ENCODE measurements around the gene TDRD12.

TDRD12 gene

DNA sequence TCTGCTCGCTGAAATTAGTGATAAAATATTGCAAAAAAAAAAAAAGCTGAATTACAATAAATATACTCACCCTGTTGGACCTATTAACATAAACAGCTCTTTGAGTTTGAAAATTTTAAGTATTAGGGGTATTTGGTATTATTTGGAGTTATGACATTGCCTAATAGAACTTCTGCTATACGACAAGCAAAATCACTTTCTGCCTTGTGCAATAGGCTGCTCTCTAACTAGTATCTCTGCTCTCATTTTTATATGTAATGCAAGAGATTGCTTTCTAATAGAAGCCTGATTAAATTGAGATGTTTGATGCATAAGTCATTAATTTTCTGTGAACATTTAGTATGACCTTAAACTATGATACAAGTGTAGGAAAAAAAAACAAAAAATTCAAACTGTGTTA, 38.6 kb upstream of the TDRD12 start:
- Histone ChIP-seq H3K4me1 (ENCODE audit: control insufficient read depth in 1 of 2, insufficient read depth in 1 of 2, low read depth in 1 of 2, low read length in 1 of 2) (peaks cover 11 to 13% of the 10 kb centered on the region in 2 experiments), H3K36me3 (peaks cover 5% of the 10 kb centered on the region), H3K27ac (no peak overlapping the region), H3K27me3 (peaks cover 48% of the 10 kb centered on the region), H3K9me3 (no peaks in the 10 kb centered on the region), H3K4me3 (ENCODE audit: low read depth in 1 of 2, low read length in 1 of 2) (no peak overlapping the region)
- TF ChIP-seq, protein P1, sequence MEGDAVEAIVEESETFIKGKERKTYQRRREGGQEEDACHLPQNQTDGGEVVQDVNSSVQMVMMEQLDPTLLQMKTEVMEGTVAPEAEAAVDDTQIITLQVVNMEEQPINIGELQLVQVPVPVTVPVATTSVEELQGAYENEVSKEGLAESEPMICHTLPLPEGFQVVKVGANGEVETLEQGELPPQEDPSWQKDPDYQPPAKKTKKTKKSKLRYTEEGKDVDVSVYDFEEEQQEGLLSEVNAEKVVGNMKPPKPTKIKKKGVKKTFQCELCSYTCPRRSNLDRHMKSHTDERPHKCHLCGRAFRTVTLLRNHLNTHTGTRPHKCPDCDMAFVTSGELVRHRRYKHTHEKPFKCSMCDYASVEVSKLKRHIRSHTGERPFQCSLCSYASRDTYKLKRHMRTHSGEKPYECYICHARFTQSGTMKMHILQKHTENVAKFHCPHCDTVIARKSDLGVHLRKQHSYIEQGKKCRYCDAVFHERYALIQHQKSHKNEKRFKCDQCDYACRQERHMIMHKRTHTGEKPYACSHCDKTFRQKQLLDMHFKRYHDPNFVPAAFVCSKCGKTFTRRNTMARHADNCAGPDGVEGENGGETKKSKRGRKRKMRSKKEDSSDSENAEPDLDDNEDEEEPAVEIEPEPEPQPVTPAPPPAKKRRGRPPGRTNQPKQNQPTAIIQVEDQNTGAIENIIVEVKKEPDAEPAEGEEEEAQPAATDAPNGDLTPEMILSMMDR (IDR thresholded peaks at IDR 0.05): no peak

DNA sequence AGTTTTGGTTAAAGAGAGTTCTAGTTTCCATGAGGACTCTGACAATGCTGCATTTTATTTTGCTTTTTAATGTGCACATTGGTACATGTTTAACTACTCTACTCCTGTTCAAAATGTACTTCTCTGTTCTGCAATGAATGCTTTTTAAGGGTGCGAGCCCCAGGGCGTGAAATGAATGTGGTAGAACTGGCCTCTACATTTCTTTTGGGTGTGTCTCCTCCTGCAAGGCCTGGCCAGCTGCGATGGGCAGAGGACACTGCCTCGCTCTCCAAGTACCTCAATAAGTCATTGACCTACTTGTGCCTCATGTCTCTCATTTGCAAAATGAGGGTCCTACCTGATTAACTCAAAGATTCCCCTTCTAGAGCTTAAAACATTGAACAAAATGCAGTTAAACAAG, 37.2 kb upstream of the TDRD12 start:
- Histone ChIP-seq H3K36me3 (peaks cover 11% of the 10 kb centered on the region), H3K4me1 (ENCODE audit: control insufficient read depth in 1 of 2, insufficient read depth in 1 of 2, low read depth in 1 of 2, low read length in 1 of 2) (no peaks in the 10 kb centered on the region), H3K27me3 (peaks cover 35% of the 10 kb centered on the region), H3K9me3 (no peaks in the 10 kb centered on the region), H3K27ac (no peak overlapping the region), H3K4me3 (ENCODE audit: low read depth in 1 of 2, low read length in 1 of 2) (no peak overlapping the region)
- TF ChIP-seq, protein P1 (IDR thresholded peaks at IDR 0.05): no peak

DNA sequence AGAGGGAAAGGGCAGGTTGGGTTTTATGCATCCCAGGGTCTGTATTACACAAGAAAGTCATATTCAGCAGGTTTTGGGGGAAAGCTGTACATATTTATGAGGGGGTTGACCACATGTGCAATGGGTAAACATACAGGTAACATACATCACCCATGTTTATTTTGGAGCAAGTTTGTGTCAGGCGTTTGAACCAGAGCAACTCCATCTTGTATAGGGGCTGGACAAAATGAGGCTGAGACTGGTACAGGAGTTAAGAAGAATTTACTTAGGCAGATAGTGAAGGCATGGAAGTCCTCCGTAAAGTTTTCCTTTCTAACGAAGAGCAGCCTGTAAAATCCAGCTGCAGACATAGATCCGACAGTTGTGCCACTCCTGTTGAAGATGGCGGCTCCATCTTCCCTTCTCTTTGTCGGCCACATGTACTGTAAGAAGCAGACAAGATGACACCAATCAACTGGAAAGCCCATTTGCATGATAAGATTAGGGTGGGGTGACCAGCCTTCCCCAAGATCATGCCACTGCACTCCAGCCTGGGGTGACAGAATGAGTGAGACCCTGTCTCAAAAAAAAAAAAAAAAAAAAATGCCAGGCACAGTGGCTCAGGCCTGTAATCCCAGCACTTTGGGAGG, 32.6 kb upstream of the TDRD12 start:
- TF ChIP-seq, protein P1 (IDR thresholded peaks at IDR 0.05): no peak
- no peak overlapping the region for H3K4me3 ChIP-seq (ENCODE audit: low read depth in 1 of 2, low read length in 1 of 2)
- no peaks in the 10 kb centered on the region for H3K9me3 ChIP-seq
- H3K27ac ChIP-seq: no peak overlapping the region
- peaks cover 11% of the 10 kb centered on the region for H3K36me3 ChIP-seq
- H3K27me3 ChIP-seq: no peaks in the 10 kb centered on the region
- peaks cover 8 to 20% of the 10 kb centered on the region in 2 experiments for H3K4me1 ChIP-seq (ENCODE audit: control insufficient read depth in 1 of 2, insufficient read depth in 1 of 2, low read depth in 1 of 2, low read length in 1 of 2)

DNA sequence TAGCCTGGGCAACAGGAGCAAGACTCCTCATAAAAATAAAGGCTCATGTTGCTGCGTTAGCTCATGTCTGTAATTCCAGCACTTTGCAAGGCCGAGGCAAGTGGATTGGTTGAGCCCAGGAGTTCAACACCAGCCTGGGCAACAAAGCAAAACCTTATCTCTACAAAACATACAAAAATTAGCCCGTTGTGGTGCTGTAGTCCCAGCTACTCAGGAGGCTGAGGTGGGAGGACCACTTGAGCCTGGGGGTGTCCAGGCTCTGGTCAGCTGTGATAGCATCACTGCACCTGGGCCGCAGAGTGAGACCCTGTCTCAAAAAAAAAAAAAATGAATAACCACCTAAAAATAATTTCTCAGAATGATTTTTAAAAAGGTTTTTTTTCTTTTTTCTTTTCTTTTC, 31.9 kb upstream of the TDRD12 start:
- Histone ChIP-seq H3K27me3 (no peaks in the 10 kb centered on the region), H3K4me3 (ENCODE audit: low read depth in 1 of 2, low read length in 1 of 2) (no peak overlapping the region), H3K4me1 (ENCODE audit: control insufficient read depth in 1 of 2, insufficient read depth in 1 of 2, low read depth in 1 of 2, low read length in 1 of 2) (peaks cover 14 to 27% of the 10 kb centered on the region in 2 experiments), H3K36me3 (peaks cover 11% of the 10 kb centered on the region), H3K27ac (no peak overlapping the region), H3K9me3 (no peaks in the 10 kb centered on the region)
- TF ChIP-seq, protein P1 (IDR thresholded peaks at IDR 0.05): no peak

DNA sequence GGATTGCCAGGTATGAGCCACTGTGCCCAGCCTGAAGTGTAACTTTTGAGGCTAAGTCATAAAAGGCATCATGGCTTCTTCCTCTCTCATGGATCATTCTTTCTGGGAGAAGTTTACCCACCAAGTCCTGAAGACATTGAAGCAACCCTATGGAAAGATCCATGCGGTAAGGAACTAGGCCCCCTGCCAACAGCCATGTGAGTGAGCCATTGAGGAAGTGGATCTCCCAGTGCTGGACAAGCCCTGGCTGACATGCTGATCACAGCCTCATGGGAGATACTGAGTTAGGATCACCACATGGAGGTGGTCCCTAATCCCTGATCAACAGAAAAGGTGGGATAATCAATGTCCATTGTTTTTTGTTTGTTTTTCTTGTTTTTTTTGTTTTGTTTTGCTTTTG, 31.3 kb upstream of the TDRD12 start:
- peaks cover 11% of the 10 kb centered on the region for H3K36me3 ChIP-seq
- no peaks in the 10 kb centered on the region for H3K27me3 ChIP-seq

More for the DNA sequence above, 31.3 kb upstream of the TDRD12 start:
- peaks cover 21 to 34% of the 10 kb centered on the region in 2 experiments for H3K4me1 ChIP-seq (ENCODE audit: control insufficient read depth in 1 of 2, insufficient read depth in 1 of 2, low read depth in 1 of 2, low read length in 1 of 2)
- no peak overlapping the region for H3K4me3 ChIP-seq (ENCODE audit: low read depth in 1 of 2, low read length in 1 of 2)
- no peaks in the 10 kb centered on the region for H3K9me3 ChIP-seq
- H3K27ac ChIP-seq: no peak overlapping the region
- TF ChIP-seq, protein P1 (IDR thresholded peaks at IDR 0.05): no peak
